ENCODE data around the gene ZNF644. TPM values are rescaled to one million over a fixed set of nuclear protein-coding genes. Genes with fewer than 3 reads are reported as not detected.
A peak's percentile ranks its signal among the peaks of the same experiment; 100 is the strongest.
"Not testable (repeated sequence)": the region's sequence is repeated elsewhere in the genome, so short reads cannot be mapped to it uniquely, and the experiment has no call there.

Gene ZNF644
- 27.1 TPM for total RNA-seq

DNA sequence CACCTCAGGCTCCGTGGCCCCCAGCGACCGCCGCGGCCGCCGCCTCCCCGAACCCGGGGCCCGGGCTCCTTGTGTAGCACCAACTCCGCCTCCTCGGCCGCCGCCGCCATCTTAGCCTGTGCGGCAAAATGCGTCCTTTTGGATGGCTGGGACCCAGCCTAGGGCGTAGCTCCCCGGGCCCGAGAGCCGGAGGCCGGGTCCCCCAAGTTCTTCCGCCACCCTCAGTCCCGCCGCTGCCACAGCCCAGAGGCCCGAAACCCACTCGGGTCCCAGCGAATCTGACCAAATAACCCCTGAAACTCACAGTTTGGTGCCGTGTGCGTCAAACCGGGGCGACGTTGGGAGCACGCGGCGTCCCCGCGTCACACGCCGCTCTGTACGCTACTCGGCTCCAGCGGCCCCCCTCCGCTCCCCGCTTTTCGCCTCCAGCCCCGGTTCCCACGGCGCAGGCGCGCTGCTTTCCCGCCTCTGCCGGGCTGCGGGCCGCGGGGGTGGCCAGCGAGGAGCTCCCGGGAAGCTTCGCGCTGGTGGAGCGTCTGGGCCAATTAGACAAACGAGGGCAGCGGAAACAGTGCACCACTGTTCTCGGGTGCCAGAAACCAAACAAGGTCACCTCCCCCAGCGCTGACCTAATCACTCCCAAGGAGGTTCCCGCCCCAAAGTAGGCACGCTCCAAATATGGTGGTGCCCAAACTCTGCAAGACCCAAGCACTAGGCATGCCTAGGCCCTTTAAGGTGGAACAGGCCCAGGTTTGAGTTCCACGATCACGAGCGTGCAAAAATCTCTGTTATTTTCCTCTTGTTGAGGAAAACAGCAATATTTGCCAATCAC, at the start of gene ZNF644:
Gene ZNF644 (minus strand): TSS at position 350 of the 832 bp plus-strand sequence. CDS start 39,682 bp downstream, outside the sequence.
- ATAC-seq, result peak; percentile 95

DNA sequence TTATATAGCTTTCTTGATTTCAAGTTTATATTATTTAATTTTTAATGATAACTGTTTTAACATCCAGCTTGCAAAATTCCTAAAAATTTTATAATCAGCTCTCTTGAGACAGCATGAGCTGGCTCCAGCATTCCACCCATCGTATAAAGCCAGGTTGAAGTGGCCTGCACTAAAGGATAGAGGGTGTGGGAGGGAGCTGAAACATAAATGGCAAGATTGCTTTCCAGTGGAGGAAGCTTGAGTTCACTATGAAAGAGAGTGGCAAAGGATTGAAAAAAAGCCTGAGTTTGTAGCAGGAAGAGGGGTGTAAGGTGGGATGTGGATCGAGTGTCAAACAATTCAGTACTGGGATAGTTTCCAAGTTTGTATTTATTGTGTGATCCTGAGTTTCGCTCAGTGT, 48.5 kb upstream of the ZNF644 start:
- no peak for ATAC-seq

DNA sequence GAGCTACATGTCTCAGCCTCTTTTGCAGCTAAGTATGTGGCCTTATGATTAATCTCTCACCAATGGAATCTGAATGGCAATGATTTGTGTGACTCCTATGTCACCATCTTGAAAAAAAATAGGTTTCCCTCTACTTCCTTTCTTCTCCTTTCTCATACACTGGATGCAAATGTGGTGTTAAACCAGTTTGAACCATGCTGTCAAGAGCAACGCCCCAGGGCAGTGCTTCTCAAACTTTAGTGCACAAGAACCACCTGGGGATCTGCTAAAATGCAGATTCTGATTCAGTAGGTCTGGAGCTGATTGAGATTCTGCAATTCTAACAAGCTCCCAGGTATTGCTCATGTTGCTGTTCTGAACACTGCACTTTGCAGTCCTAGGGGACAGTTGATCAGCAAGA, 44.7 kb upstream of the ZNF644 start:
- ATAC-seq, result no peak

DNA sequence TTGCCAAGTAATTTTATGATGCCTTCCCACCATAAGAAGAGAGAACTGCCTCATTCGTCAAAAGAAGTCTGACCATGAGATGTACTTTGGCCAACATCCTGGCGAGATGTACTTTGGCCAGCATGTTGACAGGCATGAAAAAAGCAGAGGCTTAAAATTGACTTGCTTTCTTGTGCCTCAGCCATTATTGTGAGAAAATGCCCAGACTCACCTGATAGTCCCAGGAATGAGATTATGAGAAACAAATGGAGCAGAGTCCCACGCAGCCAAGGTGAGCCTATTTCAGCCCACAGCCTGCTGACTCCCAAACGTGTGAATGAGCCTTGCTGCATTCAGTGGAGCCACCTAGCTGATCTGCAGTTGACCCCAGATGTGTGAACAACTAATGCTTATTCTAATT, 43.5 kb upstream of the ZNF644 start:
- no peak for ATAC-seq

DNA sequence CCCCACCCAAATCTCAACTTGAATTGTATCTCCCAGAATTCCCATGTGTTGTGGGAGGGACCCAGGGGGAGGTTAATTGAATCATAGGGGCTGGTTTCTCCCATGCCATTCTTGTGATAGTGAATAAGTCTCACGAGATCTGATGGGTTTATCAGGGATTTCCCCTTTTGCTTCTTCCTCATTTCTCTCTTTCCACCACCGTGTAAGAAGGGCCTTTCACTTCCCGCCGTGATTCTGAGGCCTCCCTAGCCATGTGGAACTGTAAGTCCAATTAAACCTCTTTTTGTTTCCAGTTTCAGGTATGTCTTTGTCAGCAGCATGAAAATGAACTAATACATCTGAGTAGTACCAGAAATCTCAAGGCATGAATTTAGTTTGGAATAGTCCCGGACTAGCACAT, 41.6 kb upstream of the ZNF644 start:
- not testable (repeated sequence) for ATAC-seq

DNA sequence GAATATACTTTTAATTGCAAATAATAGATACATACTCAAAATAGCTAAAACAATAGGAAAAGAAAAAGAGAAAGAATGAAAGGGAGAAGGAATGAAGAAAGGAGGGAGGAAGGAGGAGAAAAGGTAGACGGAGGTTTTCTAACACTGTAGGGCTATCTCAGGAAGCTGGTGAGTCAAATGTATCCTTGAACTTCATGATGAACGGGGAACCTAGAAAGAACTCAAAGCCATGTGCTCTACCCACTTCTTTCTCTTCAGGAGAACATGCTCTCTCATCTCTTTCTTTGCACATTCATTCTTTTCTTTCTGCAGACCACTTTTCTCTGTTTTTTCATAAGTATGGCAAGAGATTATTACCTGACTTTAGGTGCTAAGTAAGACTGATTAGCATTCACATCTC, 37.3 kb upstream of the ZNF644 start:
- no peak for ATAC-seq

DNA sequence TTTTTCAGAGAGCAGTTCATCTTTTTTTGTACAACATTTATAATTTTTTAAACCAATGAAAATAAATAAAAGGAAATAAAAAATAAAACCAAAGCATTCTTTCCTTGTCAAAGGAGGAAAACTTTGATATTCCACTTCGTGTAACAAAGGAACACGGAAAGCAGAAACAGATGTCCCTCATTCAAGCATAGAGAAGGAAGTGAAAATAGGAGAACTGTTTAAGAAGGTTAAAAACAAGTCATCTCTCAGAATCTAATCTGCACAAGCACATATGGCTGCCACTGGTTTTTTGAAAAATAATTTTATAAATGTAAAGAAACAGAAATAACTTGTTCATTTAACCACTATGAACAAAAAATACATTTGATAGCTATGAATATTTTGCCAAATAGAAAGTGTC, 35.9 kb upstream of the ZNF644 start:
- no peak for ATAC-seq

DNA sequence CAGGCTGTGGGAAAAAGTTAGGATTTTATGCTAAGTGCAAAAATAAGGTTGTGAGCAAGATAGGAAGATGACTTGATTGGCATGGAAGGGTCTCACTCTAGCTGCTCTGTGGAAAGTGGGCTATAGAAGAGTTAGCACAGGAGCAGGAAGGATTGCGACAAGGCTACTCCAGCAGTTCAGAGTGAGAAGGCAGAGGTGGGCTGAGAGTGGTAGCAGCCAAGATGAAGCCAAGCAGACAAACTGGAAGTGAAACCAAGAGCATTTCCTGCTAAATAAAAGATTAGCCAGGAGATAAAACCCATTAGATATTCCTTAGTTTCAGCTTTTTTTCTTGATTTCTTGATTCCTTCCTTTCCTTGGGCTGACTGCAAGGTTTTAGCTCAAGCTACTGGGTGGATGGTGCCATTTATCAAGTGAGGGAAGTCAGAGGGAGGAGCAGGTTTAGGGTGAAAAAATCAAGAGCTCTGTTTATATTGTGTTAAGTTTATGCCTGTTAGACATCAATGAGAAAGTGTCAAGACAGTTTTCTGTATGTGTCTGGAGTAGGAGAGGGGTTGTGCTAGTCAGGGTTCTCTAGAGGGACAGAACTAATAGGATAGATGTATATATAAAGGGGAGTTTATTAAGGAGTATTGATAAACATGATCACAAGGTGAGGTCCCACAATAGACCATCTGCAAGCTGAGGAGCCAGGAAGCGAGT, 33.1 kb upstream of the ZNF644 start:
- no peak for ATAC-seq

DNA sequence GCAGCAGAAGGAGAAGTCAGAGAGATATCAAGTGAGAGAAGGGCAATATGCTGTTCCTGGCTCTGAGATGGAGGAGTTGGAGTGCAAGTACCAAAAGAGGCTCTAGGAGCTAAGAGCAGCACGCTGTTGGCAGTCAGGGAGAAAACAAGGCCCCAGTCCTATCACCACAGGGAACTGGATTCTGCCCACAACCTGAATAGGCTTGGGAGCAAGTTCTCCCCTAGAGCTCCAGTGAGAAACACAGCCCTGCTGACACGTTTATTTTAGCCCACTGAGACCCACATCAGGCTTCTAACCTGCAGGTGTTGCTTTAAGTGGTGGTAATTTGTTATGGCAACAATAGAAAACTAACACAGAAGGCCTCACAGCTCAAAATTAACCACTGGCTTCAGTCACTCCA, 31.8 kb upstream of the ZNF644 start:
- ATAC-seq, result no peak

DNA sequence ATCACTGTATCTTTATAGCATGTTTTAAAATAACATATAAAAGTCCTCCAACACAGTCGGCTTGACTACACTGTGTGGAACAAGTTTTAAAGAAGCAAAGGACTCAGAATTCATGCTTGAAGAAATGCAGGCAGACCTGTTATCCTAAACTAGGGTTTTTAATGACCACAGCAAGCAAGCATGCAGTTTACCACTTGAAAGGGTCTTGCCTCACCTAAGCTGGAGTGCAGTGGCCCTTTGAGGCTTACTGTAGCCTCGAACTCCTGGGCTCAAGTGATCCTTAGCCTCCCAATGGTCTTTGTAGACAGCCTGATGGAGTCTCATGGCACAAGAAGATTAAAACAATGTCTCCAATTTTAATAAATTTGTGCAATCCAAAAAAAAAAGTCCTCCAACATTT, 27.7 kb upstream of the ZNF644 start:
- not testable (repeated sequence) for ATAC-seq

DNA sequence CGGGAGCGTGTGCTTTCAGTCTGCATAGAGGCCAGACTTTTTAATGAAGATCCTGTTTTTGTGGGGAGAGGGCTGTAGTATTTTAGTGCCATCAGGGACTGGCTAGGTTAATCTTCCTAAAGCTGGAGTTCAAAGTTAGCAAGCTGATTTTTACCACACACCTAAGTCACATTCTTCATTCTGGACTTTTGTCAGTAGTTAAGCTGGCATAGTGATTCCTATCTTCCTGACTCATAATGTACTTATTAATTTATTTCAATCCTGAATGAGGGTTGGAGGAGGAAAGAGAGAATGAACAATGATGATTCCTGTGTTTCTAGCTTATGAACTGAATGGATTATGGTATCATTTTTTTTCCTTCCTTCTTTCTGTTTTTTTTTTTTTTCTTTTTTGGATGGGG, 24.9 kb upstream of the ZNF644 start:
- ATAC-seq, result no peak

DNA sequence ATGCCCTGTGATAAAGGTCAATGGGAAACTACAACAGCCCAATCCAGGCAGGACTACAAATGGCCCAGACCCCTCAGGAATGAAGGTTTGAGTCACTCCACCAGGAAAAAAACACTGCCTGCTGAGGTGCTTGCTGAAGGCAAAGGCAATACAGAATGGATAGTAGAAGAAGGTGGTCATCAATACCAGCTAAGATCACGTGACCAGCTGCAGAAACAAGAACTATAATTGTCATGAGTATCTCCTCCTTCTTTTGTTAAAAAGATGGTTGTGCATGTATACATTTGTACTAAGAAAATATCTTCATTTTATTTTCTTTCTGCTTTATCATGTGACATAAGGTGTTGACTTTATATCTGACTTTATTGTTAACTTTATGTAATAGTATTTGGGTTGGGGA, 23.4 kb upstream of the ZNF644 start:
- no peak for ATAC-seq

DNA sequence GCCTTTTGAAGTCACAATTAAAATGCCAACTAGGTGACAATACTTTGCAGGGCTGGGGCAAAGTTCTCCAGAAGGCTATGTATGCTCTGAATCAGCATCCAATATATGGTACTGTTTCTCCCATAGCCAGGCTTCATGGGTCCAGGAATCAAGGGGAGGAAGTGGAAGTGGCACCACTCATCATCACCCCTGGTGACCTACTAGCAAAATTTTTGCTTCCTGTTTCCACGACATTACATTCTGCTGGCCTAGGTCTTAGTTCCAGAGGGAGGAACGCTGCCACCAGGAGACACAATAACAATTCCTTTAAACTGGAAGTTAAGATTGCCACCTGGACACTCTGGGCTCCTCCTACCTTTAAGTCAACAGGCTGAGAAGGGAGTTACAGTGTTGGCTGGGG, 22.9 kb upstream of the ZNF644 start:
- ATAC-seq, result not testable (repeated sequence)

DNA sequence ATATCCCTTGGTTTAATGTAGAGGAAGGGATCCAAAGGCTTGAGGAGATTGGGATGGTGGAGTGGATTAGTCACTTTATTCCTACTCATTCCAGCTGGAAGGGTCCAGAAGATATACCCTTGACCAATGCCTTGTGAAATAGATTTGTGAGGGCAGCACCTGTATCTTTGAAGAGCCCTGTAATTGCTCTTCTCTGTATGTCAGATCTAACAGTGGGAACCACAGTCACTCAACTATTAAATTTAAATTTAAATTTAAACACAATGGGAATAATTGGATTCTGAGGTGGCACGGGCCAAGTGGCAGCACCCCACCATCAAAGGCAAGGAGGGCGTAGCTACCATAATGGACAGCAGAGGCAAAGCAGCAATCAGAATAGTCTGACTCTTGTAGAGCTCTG, 20.5 kb upstream of the ZNF644 start:
- not testable (repeated sequence) for ATAC-seq

DNA sequence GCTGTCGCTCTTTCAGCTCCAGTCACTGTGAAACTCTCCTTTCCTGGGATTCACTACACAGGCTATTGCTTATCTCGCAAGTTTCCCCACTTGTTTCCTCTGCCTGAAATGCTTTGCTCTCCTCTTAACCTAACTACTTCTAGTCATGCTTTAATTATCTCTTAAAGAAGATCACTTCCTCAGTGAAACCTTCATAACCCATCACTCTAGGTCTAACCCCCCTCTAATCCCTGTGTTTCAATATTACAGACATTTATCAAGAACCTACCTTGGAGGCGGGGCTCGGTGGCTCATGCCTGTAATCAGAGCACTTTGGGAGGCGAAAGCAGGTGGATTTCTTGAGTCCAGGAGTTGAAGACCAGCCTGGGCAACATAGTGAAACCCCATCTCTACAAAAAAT, 16.7 kb upstream of the ZNF644 start:
- no peak for ATAC-seq

DNA sequence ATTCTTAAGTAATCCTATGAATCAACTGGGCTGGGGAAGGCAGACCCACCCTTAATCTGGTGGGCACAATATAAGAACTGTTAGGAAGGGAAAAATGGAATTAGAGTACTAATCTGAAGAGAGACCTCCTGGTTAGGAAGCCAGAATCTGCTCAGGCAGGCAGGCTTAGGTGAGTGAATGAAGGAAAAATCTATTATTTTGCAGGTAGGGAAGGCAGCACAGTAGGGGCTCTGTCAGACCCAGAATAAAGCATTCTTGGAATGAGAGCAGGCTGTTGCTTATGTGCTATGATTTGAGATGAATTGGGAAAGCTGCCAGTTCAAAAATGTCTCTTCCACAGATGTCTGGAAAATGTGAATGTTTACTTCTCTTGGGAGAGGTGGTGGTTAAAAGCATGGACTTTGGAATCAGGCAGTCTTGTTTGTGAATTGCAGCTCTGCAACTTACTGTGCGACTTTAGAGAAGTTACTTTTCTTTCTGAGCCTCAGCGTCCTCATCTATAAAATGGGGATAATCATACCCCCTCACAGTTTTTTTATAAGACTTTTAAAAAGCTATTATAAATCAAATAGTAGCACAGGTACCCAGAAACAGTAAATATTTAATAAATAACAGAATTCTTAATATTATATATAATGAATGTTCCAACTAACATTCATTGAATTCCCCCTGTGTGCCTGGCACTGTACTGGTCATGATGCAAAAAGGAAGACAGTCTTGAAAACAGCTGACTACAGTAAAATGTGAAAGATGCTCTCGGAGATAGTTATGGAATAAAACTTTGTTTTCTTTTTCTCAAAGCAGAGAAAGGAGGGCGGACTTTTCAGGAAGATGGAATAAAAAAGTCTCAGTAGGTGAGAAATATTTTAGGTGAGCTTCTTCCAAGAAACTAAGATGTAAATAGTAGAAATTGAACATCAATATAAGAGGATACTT, 15.3 kb upstream of the ZNF644 start:
- ATAC-seq, result no peak

DNA sequence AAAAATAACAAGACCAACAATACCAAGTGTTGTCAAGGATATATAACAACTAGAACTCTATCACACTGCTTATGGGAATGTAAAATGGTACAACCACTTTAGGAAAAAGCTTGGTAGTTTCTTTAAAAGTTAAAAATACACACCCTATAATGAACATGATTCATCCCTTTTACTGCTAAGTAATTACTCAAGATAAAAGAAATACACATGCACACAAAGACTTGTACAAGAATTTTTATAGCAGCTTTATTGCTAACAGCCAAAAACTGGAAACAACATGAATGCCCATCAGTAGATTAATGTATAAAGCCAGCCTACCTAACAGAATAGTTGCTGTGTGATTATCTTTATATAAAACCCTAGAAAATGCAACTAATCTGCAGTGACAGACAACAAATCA, 10.5 kb upstream of the ZNF644 start:
- no peak for ATAC-seq

DNA sequence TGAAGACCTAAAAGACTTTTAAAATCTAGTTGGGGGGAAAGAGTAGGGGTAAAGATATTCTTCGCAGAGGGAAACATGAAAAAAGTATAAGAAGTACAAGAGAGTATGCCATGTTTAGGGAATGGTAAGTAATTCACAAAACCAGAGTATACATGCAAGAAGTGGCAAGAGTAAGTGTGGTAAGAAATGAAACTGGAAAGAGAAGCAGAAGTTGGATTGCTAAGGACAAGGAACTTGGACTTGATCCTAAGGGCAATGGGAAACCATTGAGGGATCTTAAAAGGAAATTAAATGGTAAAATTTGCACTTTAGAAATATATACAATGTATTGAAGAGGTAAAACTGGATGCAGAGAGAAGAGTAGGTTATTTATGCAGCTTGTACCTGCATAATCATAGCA, 9.2 kb upstream of the ZNF644 start:
- no peak for ATAC-seq

DNA sequence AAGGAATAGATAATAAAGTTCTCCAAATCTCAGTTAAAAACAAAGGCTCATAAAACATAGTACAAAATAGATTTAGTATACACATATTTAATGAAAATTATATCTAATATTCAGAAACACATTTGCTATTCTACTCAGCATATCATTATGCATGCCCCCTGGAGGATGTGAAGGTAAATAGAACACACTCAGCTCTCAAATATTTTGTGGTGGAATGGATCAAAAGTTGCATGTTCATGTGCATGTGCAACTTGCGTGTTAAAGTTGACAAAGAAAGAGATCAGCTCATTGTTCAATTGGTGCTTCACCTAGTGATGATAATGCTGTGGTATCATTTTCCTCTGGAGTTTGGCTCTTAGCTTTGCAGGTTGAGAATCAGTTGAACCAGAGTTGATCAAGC, 4.9 kb upstream of the ZNF644 start:
- ATAC-seq, result no peak

DNA sequence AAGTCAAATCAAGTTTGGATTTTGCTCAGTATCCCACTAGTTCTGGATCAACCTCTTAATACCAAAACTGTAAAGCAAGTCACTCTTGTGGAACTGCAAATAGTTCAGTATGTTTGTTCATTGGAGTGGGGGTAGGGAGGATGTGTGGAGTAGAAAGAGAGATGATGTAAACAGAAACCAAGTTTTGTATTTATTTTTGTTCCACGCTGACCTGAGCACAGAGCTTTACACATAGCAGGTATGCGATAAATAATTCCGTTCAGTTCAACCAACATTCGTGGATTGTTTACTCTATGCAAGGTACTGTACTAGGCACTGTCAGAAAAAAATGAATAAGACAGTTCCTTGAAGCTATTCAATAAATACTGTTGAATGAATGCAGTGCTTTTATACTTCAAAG, 4.5 kb upstream of the ZNF644 start:
- no peak for ATAC-seq

DNA sequence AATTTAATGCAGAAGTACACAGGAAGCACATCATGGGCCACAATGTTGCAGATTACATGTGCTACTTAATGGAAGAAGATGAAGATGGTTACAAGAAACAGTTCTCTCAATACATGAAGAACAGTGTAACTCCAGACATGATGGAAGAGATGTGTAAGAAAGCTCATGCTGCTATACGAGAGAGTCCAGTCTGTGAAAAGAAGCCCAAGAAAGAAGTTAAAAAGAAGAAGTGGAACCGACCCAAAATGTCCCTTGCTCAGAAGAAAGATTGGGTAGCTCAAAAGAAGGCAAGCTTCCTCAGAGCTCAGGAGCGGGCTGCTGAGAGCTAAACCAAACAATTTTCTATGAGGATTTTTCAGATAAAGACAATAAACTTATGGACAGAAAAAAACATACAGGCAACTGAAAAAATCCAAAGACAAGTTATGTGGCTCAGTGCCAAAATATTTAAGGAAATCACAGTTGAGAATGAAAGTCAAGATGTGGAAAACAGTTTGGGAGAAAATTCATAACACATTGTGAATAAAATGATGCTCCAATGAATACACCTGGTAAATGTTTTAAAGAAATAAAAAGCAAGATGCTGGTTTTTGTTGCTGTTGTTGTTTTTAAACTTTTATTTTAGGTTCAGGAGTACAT, 2.8 kb upstream of the ZNF644 start:
- ATAC-seq, result no peak

DNA sequence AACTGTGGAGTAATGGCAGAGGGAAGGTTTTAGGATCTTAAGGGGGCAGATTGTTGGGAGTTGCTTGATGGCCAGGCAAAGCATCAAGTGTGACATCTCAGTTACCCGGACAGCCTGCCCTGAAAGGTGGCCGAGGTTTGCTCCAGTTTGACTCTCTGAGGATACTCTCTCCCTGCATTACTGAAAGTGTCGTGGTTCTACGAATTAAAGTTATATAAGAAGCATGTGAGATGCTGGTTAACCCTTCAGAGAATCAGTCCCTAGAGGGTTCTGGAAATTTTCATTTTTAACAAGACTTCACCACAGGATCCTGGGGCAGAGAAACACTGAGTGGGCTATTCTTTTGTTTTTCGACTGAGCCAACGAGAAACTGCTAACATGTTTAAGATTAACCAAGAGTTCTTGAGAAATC, 689 bp upstream of the ZNF644 start:
- ATAC-seq, result no peak

Measured in esophagus mucosa (tissue), 1 donor.